Suprapubic skin (tissue), 4 donors: ENCODE measurements around the gene PTMS. TPM values are rescaled to one million over a fixed set of nuclear protein-coding genes. Genes with fewer than 3 reads are reported as not detected.

ENCODE experiments used
- DNase-seq, 2 donors: peaks; one replicate each; pipeline ENCODE4 v3.0.0-alpha.2; 2019; ENCODE audit warnings: low spot score in 2 of 2
- H3K27ac ChIP-seq: fragments of 200-600 bp; sonication (generic); one replicate; pipeline ENCODE4 v1.5.1; 2019
- H3K27me3 ChIP-seq: fragments of 200-600 bp; sonication (generic); one replicate; pipeline ENCODE4 v1.5.1; 2019
- H3K36me3 ChIP-seq: fragments of 200-600 bp; sonication (generic); one replicate; pipeline ENCODE4 v1.5.1; 2019
- H3K4me1 ChIP-seq: fragments of 200-600 bp; sonication (generic); one replicate; pipeline ENCODE4 v1.5.1; 2019
- H3K4me3 ChIP-seq: fragments of 200-600 bp; sonication (generic); one replicate; pipeline ENCODE4 v1.5.1; 2019; ENCODE audit warnings: mild to moderate bottlenecking
- H3K9me3 ChIP-seq: fragments of 200-600 bp; sonication (generic); one replicate; pipeline ENCODE4 v1.5.1; 2019
- CTCF ChIP-seq, 2 donors: fragments of 200-600 bp in 1 of 2; fragments of 450-650 bp in 1 of 2; sonication (generic) in 1 of 2; IDR thresholded peaks; one replicate each; pipeline ENCODE4 v1.5.1; 2016 to 2019; ENCODE audit warnings: antibody characterized with exemption in 2 of 2, mild to moderate bottlenecking in 1 of 2, moderate library complexity in 1 of 2
- EP300 ChIP-seq: sonication (generic); formaldehyde crosslinking; IDR thresholded peaks from one replicate; pipeline ENCODE4 v1.6.1; 2017; ENCODE audit warnings: antibody characterized with exemption
- POLR2A ChIP-seq, 2 donors: fragments of 450-650 bp; IDR thresholded peaks; one replicate each; pipeline ENCODE4 v1.6.1; 2017; ENCODE audit warnings: antibody characterized with exemption in 2 of 2, mild to moderate bottlenecking in 2 of 2, moderate library complexity in 2 of 2
- POLR2AphosphoS5 ChIP-seq, 3 donors: sonication (generic); formaldehyde crosslinking; IDR thresholded peaks; one replicate each; pipeline ENCODE4 v1.6.1; 2017; ENCODE audit warnings: antibody characterized with exemption in 3 of 3
- WGBS: methylation state at CpG from one replicate; pipeline ENCODE4 v1.1.5; 2018; 5-methylcytosine and 5-hydroxymethylcytosine counted together
- total RNA-seq, 4 donors: library from RNA; depleted of rRNA; stranded (reverse); fragments of >200 nt; gene quantifications; one replicate each; pipeline ENCODE4 v1.1.0, GENCODE V29; 2016

Gene PTMS
- total RNA-seq, 4 donors from 2014 or later = 91.2 to 128 (median 99.8) TPM

GRCh38 chr12:6725350-6725749 lies 40.8 kb upstream of the PTMS start:
- H3K4me3 ChIP-seq = no peak overlapping the region
- DNase-seq = no peak
- no peak overlapping the region for H3K27ac ChIP-seq
- no peaks in the 10 kb centered on the region for H3K9me3 ChIP-seq
- no peak for TF ChIP-seq CTCF (IDR thresholded peaks at IDR 0.05)
- TF ChIP-seq POLR2A (IDR thresholded peaks at IDR 0.05) = no peak
- no peak for TF ChIP-seq EP300
- peaks cover 31% of the 10 kb centered on the region for H3K36me3 ChIP-seq
- peaks cover 13% of the 10 kb centered on the region for H3K4me1 ChIP-seq
- H3K27me3 ChIP-seq = no peaks in the 10 kb centered on the region
- WGBS = 90% methylated on average over 7 of the region's 7 CpGs

- Histone ChIP-seq H3K4me1 (peaks cover 12% of the 10 kb centered on the region), H3K27ac (no peak overlapping the region), H3K4me3 (no peak overlapping the region), H3K36me3 (peaks cover 58% of the 10 kb centered on the region), H3K9me3 (no peaks in the 10 kb centered on the region), H3K27me3 (no peaks in the 10 kb centered on the region)
- DNase-seq = no peak
- TF ChIP-seq EP300 (no peak), POLR2A (IDR thresholded peaks at IDR 0.05) (no peak), CTCF (IDR thresholded peaks at IDR 0.05) (no peak), POLR2AphosphoS5 (IDR thresholded peaks at IDR 0.05) (no peak)
- 96% methylated on average over 6 of the region's 18 CpGs for WGBS
Observed at GRCh38 chr12:6729186-6729585, 37.0 kb upstream of the PTMS start.

GRCh38 chr12:6730169-6730568 lies 36.0 kb upstream of the PTMS start:
- TF ChIP-seq POLR2AphosphoS5 (IDR thresholded peaks at IDR 0.05) (no peak), EP300 (no peak), CTCF (IDR thresholded peaks at IDR 0.05) (no peak), POLR2A (IDR thresholded peaks at IDR 0.05) (no peak)
- 89% methylated on average over 8 of the region's 8 CpGs for WGBS

GRCh38 chr12:6734506-6735387 lies 31.4 kb upstream of the PTMS start:
- H3K4me1 ChIP-seq = peaks cover 11% of the 10 kb centered on the region
- H3K9me3 ChIP-seq = no peaks in the 10 kb centered on the region
- H3K4me3 ChIP-seq = no peak overlapping the region
- H3K27me3 ChIP-seq = no peaks in the 10 kb centered on the region
- H3K27ac ChIP-seq = no peak overlapping the region
- 85% methylated on average over 10 of the region's 10 CpGs for WGBS
- H3K36me3 ChIP-seq = peaks cover 37% of the 10 kb centered on the region
- no peak for DNase-seq
- TF ChIP-seq POLR2AphosphoS5 (IDR thresholded peaks at IDR 0.05) (no peak), CTCF (IDR thresholded peaks at IDR 0.05) (no peak), POLR2A (IDR thresholded peaks at IDR 0.05) (no peak), EP300 (no peak)

More at GRCh38 chr12:6730169-6730568, 36.0 kb upstream of the PTMS start:
- Histone ChIP-seq H3K27ac (no peak overlapping the region), H3K36me3 (peaks cover 62% of the 10 kb centered on the region), H3K4me3 (no peak overlapping the region), H3K27me3 (no peaks in the 10 kb centered on the region), H3K4me1 (peaks cover 2% of the 10 kb centered on the region), H3K9me3 (no peaks in the 10 kb centered on the region)
- no peak for DNase-seq

- H3K27ac ChIP-seq = no peak overlapping the region
- 31% methylated on average over 8 of the region's 8 CpGs for WGBS
- peaks cover 11% of the 10 kb centered on the region for H3K4me1 ChIP-seq
- no peaks in the 10 kb centered on the region for H3K27me3 ChIP-seq
- H3K9me3 ChIP-seq = no peaks in the 10 kb centered on the region
- H3K36me3 ChIP-seq = peaks cover 28% of the 10 kb centered on the region
- TF ChIP-seq POLR2A (IDR thresholded peaks at IDR 0.05) = no peak
- peak in 1 of 3 donors; percentile 21 for TF ChIP-seq POLR2AphosphoS5 (IDR thresholded peaks at IDR 0.05)
- peak; percentile 67 to 71 for TF ChIP-seq CTCF (IDR thresholded peaks at IDR 0.05)
- no peak for DNase-seq
- no peak overlapping the region for H3K4me3 ChIP-seq
Observed at GRCh38 chr12:6735448-6736191, 30.5 kb upstream of the PTMS start.
